OCI-LY3 (cell line): ENCODE results near the gene TBC1D16.
"Not testable (repeated sequence)": the region's sequence is repeated elsewhere in the genome, so short reads cannot be mapped to it uniquely, and the experiment has no call there.

Source experiments
- H2AFZ ChIP-seq: fragments of 200-600, 300-600 bp; shearing (Covaris generic); 2 replicates; pipeline ENCODE4 v1.6.0; 2014; ENCODE audit warnings: antibody characterized with exemption, low read depth, low read length
- H3K27ac ChIP-seq: fragments of 200-600, 300-600 bp; sonication (generic); 2 replicates; pipeline ENCODE4 v1.5.1; 2014; ENCODE audit warnings: mild to moderate bottlenecking, low read length, moderate library complexity, mixed read lengths
- H3K27me3 ChIP-seq: fragments of 200-600, 300-600 bp; sonication (generic); 2 replicates; pipeline ENCODE4 v1.6.1; 2014; ENCODE audit warnings: low read depth, low read length, mixed read lengths
- H3K36me3 ChIP-seq: fragments of 200-600, 300-600 bp; sonication (generic); replicated peaks from 2 replicates; pipeline ENCODE3; 2014; ENCODE audit warnings: low read depth, low read length, mixed read lengths
- H3K4me1 ChIP-seq: fragments of 300-600, 200-600 bp; sonication (generic); 2 replicates; pipeline ENCODE4 v1.6.1; 2014; ENCODE audit warnings: low read length, mixed read lengths
- H3K4me2 ChIP-seq: fragments of 200-600, 300-600 bp; sonication (generic); 2 replicates; pipeline ENCODE4 v1.6.1; 2014; ENCODE audit warnings: low read length, mixed read lengths
- H3K4me3 ChIP-seq: fragments of 300-600, 200-600 bp; sonication (generic); 2 replicates; pipeline ENCODE4 v1.5.1; 2014; ENCODE audit warnings: antibody characterized with exemption, mild to moderate bottlenecking, low read length, moderate library complexity
- H3K79me2 ChIP-seq: fragments of 300-600, 200-600 bp; shearing (Covaris generic); 2 replicates; pipeline ENCODE4 v1.6.1; 2014; ENCODE audit warnings: mild to moderate bottlenecking, low read length, mixed read lengths
- H3K9ac ChIP-seq: fragments of 300-600, 200-600 bp; shearing (Covaris generic); 2 replicates; pipeline ENCODE4 v1.6.0; 2014; ENCODE audit warnings: mild to moderate bottlenecking, low read length, moderate library complexity
- H3K9me3 ChIP-seq: fragments of 200-600, 300-600 bp; shearing (Covaris generic); 2 replicates; pipeline ENCODE4 v1.6.1; 2014; ENCODE audit warnings: low read length, mixed read lengths; ENCODE audit not compliant: insufficient read depth
- H4K20me1 ChIP-seq: fragments of 200-600, 300-600 bp; sonication (generic); 2 replicates; pipeline ENCODE4 v1.6.1; 2016; ENCODE audit warnings: low read length, mixed read lengths; ENCODE audit not compliant: insufficient read depth
- CTCF ChIP-seq: fragments of 200-600, 300-600 bp; sonication (generic); IDR thresholded peaks from 2 replicates; pipeline ENCODE4 v1.5.1; 2014; ENCODE audit warnings: antibody characterized with exemption, low read length, low read depth
- EZH2phosphoT487 ChIP-seq: fragments of 200-600 bp; shearing (Covaris generic); IDR thresholded peaks from 2 replicates; pipeline ENCODE4 v1.6.1; 2018; ENCODE audit warnings: antibody characterized with exemption, mixed run types, low read depth

TBC1D16 gene

GRCh38 chr17:80050706-80051105 is 15.0 kb upstream of the TBC1D16 start:
- Histone ChIP-seq H3K27ac (no peak overlapping the region), H3K36me3 (no peaks in the 10 kb centered on the region), H3K4me2 (no peak overlapping the region), H2AFZ (no peak overlapping the region), H3K27me3 (no peaks in the 10 kb centered on the region), H3K4me3 (no peak overlapping the region), H3K9ac (no peak overlapping the region), H4K20me1 (no peaks in the 10 kb centered on the region), H3K79me2 (no peaks in the 10 kb centered on the region), H3K4me1 (no peaks in the 10 kb centered on the region), H3K9me3 (no peaks in the 10 kb centered on the region)
- TF ChIP-seq CTCF: no peak
- TF ChIP-seq EZH2phosphoT487: no peak

- no peaks in the 10 kb centered on the region for H3K9me3 ChIP-seq
- no peaks in the 10 kb centered on the region for H3K4me1 ChIP-seq
- no peaks in the 10 kb centered on the region for H4K20me1 ChIP-seq
- H2AFZ ChIP-seq: no peak overlapping the region
- no peaks in the 10 kb centered on the region for H3K79me2 ChIP-seq
- H3K27me3 ChIP-seq: no peaks in the 10 kb centered on the region
- no peak for TF ChIP-seq EZH2phosphoT487
- no peak for TF ChIP-seq CTCF
- H3K4me2 ChIP-seq: no peak overlapping the region
- no peaks in the 10 kb centered on the region for H3K36me3 ChIP-seq
- H3K27ac ChIP-seq: no peak overlapping the region
- no peak overlapping the region for H3K4me3 ChIP-seq
- no peak overlapping the region for H3K9ac ChIP-seq
Measured at GRCh38 chr17:80049986-80050385, 14.3 kb upstream of the TBC1D16 start.

DNA sequence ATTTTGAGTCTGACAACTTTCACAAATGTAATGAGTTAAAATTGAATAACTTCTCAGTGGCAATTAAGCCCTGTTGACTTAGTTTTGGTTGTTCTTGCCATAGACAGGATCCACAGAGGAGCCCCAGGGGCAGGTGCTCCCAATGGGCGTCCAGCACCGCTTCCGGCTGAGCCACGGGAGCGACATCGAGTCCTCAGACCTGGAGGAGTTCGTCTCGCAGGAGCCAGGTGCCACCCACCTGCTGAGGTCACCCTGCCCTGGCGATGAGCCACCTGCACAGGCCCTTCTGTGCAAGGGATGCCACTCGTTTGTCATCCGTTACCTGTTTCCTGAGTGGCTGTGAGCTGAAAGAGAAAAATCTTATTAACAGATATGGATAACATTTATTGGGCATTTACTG is 11.5 kb upstream of the TBC1D16 start:
- no peaks in the 10 kb centered on the region for H3K27me3 ChIP-seq
- no peak overlapping the region for H2AFZ ChIP-seq
- no peaks in the 10 kb centered on the region for H4K20me1 ChIP-seq

DNA sequence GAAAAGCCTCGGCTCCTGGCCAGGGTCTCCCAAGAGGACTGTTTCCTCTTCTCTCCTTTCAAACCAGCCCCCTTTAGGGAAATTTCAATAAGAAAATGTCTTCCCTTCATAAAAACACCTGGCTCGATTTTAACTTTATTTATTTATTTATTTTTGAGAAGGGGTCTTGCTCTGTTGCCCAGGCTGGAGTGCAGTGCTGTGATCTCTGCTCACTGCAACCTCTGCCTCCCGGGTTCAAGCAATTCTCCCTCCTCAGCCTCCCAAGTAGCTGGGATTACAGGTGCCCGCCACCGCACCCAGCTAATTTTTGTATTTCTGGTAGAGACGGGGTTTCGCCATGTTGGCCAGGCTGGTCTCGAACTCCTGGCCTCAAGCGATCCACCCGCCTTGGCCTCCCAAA is 11.0 kb upstream of the TBC1D16 start:
- H2AFZ ChIP-seq, H3K27ac ChIP-seq, H3K4me2 ChIP-seq, H3K27me3 ChIP-seq, H4K20me1 ChIP-seq, H3K79me2 ChIP-seq, H3K4me1 ChIP-seq, H3K36me3 ChIP-seq, H3K9me3 ChIP-seq, H3K4me3 ChIP-seq, H3K9ac ChIP-seq: not testable (repeated sequence)

More for the DNA sequence above, 11.5 kb upstream of the TBC1D16 start:
- H3K9me3 ChIP-seq: no peaks in the 10 kb centered on the region
- H3K9ac ChIP-seq: no peak overlapping the region
- no peak overlapping the region for H3K4me3 ChIP-seq
- H3K27ac ChIP-seq: no peak overlapping the region
- H3K79me2 ChIP-seq: no peaks in the 10 kb centered on the region
- no peaks in the 10 kb centered on the region for H3K4me1 ChIP-seq
- H3K4me2 ChIP-seq: no peak overlapping the region
- no peaks in the 10 kb centered on the region for H3K36me3 ChIP-seq
- no peak for TF ChIP-seq EZH2phosphoT487

- H3K4me2 ChIP-seq: no peak overlapping the region
- H3K36me3 ChIP-seq: no peaks in the 10 kb centered on the region
- H4K20me1 ChIP-seq: no peaks in the 10 kb centered on the region
- H2AFZ ChIP-seq: no peak overlapping the region
- H3K79me2 ChIP-seq: no peaks in the 10 kb centered on the region
- TF ChIP-seq EZH2phosphoT487 (no peak), CTCF (no peak)
- no peak overlapping the region for H3K9ac ChIP-seq
- H3K27me3 ChIP-seq: no peaks in the 10 kb centered on the region
- H3K27ac ChIP-seq: no peak overlapping the region
- no peaks in the 10 kb centered on the region for H3K4me1 ChIP-seq
- H3K9me3 ChIP-seq: no peaks in the 10 kb centered on the region
- no peak overlapping the region for H3K4me3 ChIP-seq
Measured at GRCh38 chr17:80045703-80046102, 10.0 kb upstream of the TBC1D16 start.
